Smooth muscle cell (in vitro differentiated cells): ENCODE measurements around the gene TSC22D2. TPM values are rescaled to one million over a fixed set of nuclear protein-coding genes. Genes with fewer than 3 reads are reported as not detected.

Experiments
- DNase-seq: peaks from one replicate; lab custom pipeline; 2025; ENCODE audit not compliant: unreplicated experiment; lab: John Stamatoyannopoulos, UW
- H2AFZ ChIP-seq: fragments of 200-600 bp; sonication (generic); 2 replicates; pipeline ENCODE4 v1.6.0; 2016; ENCODE audit warnings: antibody characterized with exemption, low read depth, mild to moderate bottlenecking
- H3F3A ChIP-seq: fragments of 200-600 bp; sonication (generic); 2 replicates; pipeline ENCODE4 v1.6.0; 2017; ENCODE audit warnings: antibody characterized with exemption, low read depth
- H3K27ac ChIP-seq: fragments of 200-600 bp; sonication (generic); 2 replicates; pipeline ENCODE4 v1.5.1; 2016; ENCODE audit warnings: low read depth, mild to moderate bottlenecking
- H3K27me3 ChIP-seq: fragments of 200-600 bp; sonication (generic); 2 replicates; pipeline ENCODE4 v1.6.1; 2016; ENCODE audit warnings: low read depth, mild to moderate bottlenecking
- H3K36me3 ChIP-seq: fragments of 200-600 bp; sonication (generic); 2 replicates; pipeline ENCODE4 v1.5.1; 2016; ENCODE audit warnings: low read depth
- H3K4me1 ChIP-seq: fragments of 200-600 bp; sonication (generic); 2 replicates; pipeline ENCODE4 v1.5.1; 2016; ENCODE audit warnings: low read depth
- H3K4me2 ChIP-seq: fragments of 200-600 bp; sonication (generic); 2 replicates; pipeline ENCODE4 v1.6.0; 2016; ENCODE audit warnings: mild to moderate bottlenecking
- H3K4me3 ChIP-seq: fragments of 200-600 bp; sonication (generic); 2 replicates; pipeline ENCODE4 v1.5.1; 2016; ENCODE audit warnings: mild to moderate bottlenecking
- H3K79me2 ChIP-seq: fragments of 200-600 bp; sonication (generic); 2 replicates; pipeline ENCODE4 v1.6.0; 2016; ENCODE audit warnings: low read depth, mild to moderate bottlenecking
- H3K9ac ChIP-seq: fragments of 200-600 bp; sonication (generic); 2 replicates; pipeline ENCODE4 v1.6.0; 2016; ENCODE audit warnings: low read depth
- H3K9me3 ChIP-seq: fragments of 200-600 bp; sonication (generic); replicated peaks from 2 replicates; pipeline ENCODE4 v1.5.1; 2016; ENCODE audit warnings: low read depth
- H4K20me1 ChIP-seq: fragments of 200-600 bp; sonication (generic); 2 replicates; pipeline ENCODE4 v1.6.0; 2016; ENCODE audit warnings: low read depth
- CTCF ChIP-seq: fragments of 200-600 bp; sonication (generic); IDR thresholded peaks from 2 replicates; pipeline ENCODE4 v1.5.1; 2017; ENCODE audit warnings: borderline replicate concordance, mild to moderate bottlenecking, antibody characterized with exemption; ENCODE audit not compliant: insufficient read depth, poor library complexity, severe bottlenecking
- WGBS: methylation state at CpG from one replicate; pipeline ENCODE4 v1.1.7; 2016; ENCODE audit warnings: low lambda C conversion rate; 5-methylcytosine and 5-hydroxymethylcytosine counted together
- polyA plus RNA-seq: library from polyadenylated mRNA; unstranded; fragments of >200 nt; fragmentation: Nextera tagmentation; extraction: Ambion mirVana; gene quantifications from 2 replicates; pipeline ENCODE4 v1.2.1, GENCODE V29; 2016
- total RNA-seq: library from RNA; depleted of rRNA; stranded (reverse); fragments of >200 nt; gene quantifications from 2 replicates; pipeline ENCODE4 v1.2.3, GENCODE V29; 2014

TSC22D2 gene
- total and polyA plus RNA-seq, 2 experiments from 2014 or later, result 31.7 to 37.0 TPM

DNA sequence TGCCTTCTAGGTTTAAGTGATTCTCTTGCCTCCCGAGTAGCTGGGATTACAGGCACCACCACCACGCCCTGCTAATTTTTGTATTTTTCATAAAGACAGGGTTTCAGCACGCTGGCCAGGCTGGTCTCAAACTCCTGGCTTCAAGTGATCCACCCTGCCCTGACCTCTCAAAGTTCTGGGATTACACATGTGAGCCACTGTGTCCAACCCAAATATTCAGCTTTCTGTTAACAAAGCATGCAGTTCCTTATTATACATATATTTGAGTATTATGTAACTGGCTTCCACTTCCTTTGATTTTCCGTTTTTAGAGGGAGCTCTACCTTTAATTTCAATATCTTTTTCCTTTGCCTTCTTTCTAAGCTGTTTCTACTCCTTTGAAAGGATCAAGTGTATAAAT, 26.1 kb downstream of the TSC22D2 start:
- Histone ChIP-seq H2AFZ (no peak overlapping the region), H3K27ac (no peak overlapping the region), H3K36me3 (no peaks in the 10 kb centered on the region), H3K79me2 (peaks cover 99% of the 10 kb centered on the region), H3K4me1 (peaks cover 13% of the 10 kb centered on the region), H3K4me2 (no peak overlapping the region), H3K9ac (no peak overlapping the region), H3F3A (no peaks in the 10 kb centered on the region), H3K4me3 (no peak overlapping the region), H4K20me1 (peaks cover 100% of the 10 kb centered on the region), H3K27me3 (no peaks in the 10 kb centered on the region), H3K9me3 (no peaks in the 10 kb centered on the region)
- WGBS, result 88% methylated on average over 4 of the region's 4 CpGs
- DNase-seq, result no peak
- TF ChIP-seq CTCF, result no peak

- 71% methylated on average over 5 of the region's 5 CpGs for WGBS
These were observed 28.1 kb downstream of the TSC22D2 start for GRCh38 chr3:150436161-150436560.

DNA sequence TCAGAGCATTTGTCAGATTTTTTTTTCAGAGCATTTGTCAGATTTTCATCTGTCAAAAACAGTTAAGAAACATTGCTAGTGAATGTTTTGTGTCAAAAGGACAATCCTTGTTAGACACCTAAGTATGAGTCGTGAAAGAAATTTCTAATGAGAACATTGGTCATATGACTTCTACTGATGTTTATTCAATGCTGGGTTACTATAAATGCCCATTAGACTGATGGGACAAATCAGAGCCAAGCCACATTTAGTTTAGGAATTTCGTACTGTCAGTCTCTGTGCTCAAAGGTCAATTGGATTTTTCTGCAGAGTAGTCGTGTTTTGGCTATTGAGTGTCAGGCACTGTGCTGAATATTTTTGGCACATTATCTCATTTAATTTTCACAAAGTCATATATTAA, 31.6 kb downstream of the TSC22D2 start:
- DNase-seq, result no peak
- no peak overlapping the region for H3K4me3 ChIP-seq
- no peaks in the 10 kb centered on the region for H3K9me3 ChIP-seq
- 92% methylated on average over 3 of the region's 3 CpGs for WGBS
- no peak overlapping the region for H3K9ac ChIP-seq
- no peak for TF ChIP-seq CTCF
- no peaks in the 10 kb centered on the region for H3F3A ChIP-seq
- peaks cover 100% of the 10 kb centered on the region for H4K20me1 ChIP-seq
- H3K4me2 ChIP-seq, result no peak overlapping the region
- peaks cover 13% of the 10 kb centered on the region for H3K4me1 ChIP-seq
- no peaks in the 10 kb centered on the region for H3K36me3 ChIP-seq
- H3K27me3 ChIP-seq, result no peaks in the 10 kb centered on the region
- H3K27ac ChIP-seq, result no peak overlapping the region
- H3K79me2 ChIP-seq, result peaks cover 100% of the 10 kb centered on the region
- no peak overlapping the region for H2AFZ ChIP-seq

More at GRCh38 chr3:150436161-150436560, 28.1 kb downstream of the TSC22D2 start:
- Histone ChIP-seq H3K27ac (no peak overlapping the region), H3K4me3 (no peak overlapping the region), H3K4me2 (no peak overlapping the region), H3K4me1 (peaks cover 13% of the 10 kb centered on the region), H4K20me1 (peaks cover 100% of the 10 kb centered on the region), H3K79me2 (peaks cover 100% of the 10 kb centered on the region), H2AFZ (no peak overlapping the region), H3K36me3 (no peaks in the 10 kb centered on the region), H3K27me3 (no peaks in the 10 kb centered on the region), H3K9ac (no peak overlapping the region), H3K9me3 (no peaks in the 10 kb centered on the region), H3F3A (no peaks in the 10 kb centered on the region)
- DNase-seq, result no peak
- no peak for TF ChIP-seq CTCF

DNA sequence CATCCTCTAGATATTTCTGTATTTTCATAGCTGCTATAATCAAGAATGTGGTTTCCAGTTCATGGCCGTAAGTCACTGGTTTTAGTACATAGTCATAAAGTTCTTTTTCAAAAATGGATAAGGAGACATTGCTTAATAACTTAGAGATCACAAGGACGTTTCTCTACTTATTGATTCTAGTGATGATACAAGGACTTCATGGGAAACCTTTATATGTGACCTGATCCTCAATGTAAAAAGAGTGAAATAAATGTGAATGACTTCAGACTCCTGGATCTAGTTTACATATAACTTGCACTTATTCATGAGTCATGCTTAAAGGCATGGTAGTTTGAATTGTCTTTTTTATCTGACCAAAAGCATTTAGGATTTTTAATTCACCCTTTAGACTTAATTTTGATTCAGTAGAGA, 35.2 kb downstream of the TSC22D2 start:
- Histone ChIP-seq H4K20me1 (peaks cover 93% of the 10 kb centered on the region), H3K27ac (peak overlapping the region; percentile 47), H3K36me3 (no peaks in the 10 kb centered on the region), H3K79me2 (peaks cover 100% of the 10 kb centered on the region), H3K4me3 (no peak overlapping the region), H3K4me1 (peaks cover 17% of the 10 kb centered on the region), H2AFZ (no peak overlapping the region), H3K9ac (no peak overlapping the region), H3K27me3 (no peaks in the 10 kb centered on the region), H3K4me2 (no peak overlapping the region), H3K9me3 (no peaks in the 10 kb centered on the region), H3F3A (peaks cover 16% of the 10 kb centered on the region)
- no peak for DNase-seq
- 81% methylated on average over 2 of the region's 2 CpGs for WGBS
- no peak for TF ChIP-seq CTCF
